D721Med (cell line): ENCODE results near the gene MAP1S.

Experiments used
- DNase-seq: peaks from one replicate; pipeline ENCODE4 v3.0.0; 2011; ENCODE audit warnings: low spot score; ENCODE audit not compliant: insufficient read length
- FAIRE-seq: peaks from 2 replicates; lab custom pipeline; 2011; peaks lifted over from hg19 to GRCh38; lab: Jason Lieb, UNC
- CTCF ChIP-seq: IDR thresholded peaks from 2 replicates; pipeline ENCODE4 v1.5.1; 2012; ENCODE audit warnings: mild to moderate bottlenecking, control low read depth; ENCODE audit not compliant: insufficient read depth; ENCODE audit errors: missing control alignments

MAP1S gene

GRCh38 chr19:17692566-17692965, 26.7 kb upstream of the MAP1S start:
- TF ChIP-seq CTCF = no peak
- DNase-seq (no peak), FAIRE-seq (no peak)

GRCh38 chr19:17695198-17695597, 24.1 kb upstream of the MAP1S start:
- FAIRE-seq (no peak), DNase-seq (no peak)
- TF ChIP-seq CTCF = no peak

- DNase-seq = no peak
- TF ChIP-seq CTCF = peak; percentile 71
- no peak for FAIRE-seq
These were observed 15.3 kb upstream of the MAP1S start for GRCh38 chr19:17703824-17704463.

GRCh38 chr19:17706750-17707181, 12.5 kb upstream of the MAP1S start:
- TF ChIP-seq CTCF = no peak
- DNase-seq (no peak), FAIRE-seq (no peak)

- FAIRE-seq = no peak
- no peak for TF ChIP-seq CTCF
- no peak for DNase-seq
These were observed 7.4 kb upstream of the MAP1S start for GRCh38 chr19:17711851-17712250.

GRCh38 chr19:17716309-17716929, 2.9 kb upstream of the MAP1S start:
- no peak for TF ChIP-seq CTCF
- FAIRE-seq (no peak), DNase-seq (no peak)

GRCh38 chr19:17718550-17718946, 732 bp upstream of the MAP1S start:
- no peak for FAIRE-seq
- DNase-seq = no peak
- TF ChIP-seq CTCF = no peak
